HCT116 (cell line): ENCODE results near the gene EBP.

Source experiments
- CTCF ChIP-seq, 3 experiments: fragments of 200-600 bp in 1 of 3; sonication (generic) in 1 of 3; IDR thresholded peaks in 2 of 3; conservative IDR thresholded peaks in 1 of 3; 2 replicates each; pipeline ENCODE4 v1.5.1; 2012 to 2017; ENCODE audit warnings: low read depth in 2 of 3, low read length in 2 of 3, antibody characterized with exemption in 1 of 3, borderline replicate concordance in 1 of 3, control low read depth in 1 of 3, mild to moderate bottlenecking in 1 of 3, mixed read lengths in 1 of 3, mixed run types in 1 of 3, moderate library complexity in 1 of 3; ENCODE audit not compliant: insufficient read depth in 1 of 3
- EZH2 ChIP-seq: fragments of 200-600 bp; sonication (generic); IDR thresholded peaks from 2 replicates; pipeline ENCODE4 v1.6.1; 2017; ENCODE audit warnings: antibody characterized with exemption, mixed run types
- EZH2phosphoT487 ChIP-seq: fragments of 200-600 bp; IDR thresholded peaks from 2 replicates; pipeline ENCODE4 v1.6.1; 2018; ENCODE audit warnings: antibody characterized with exemption, borderline replicate concordance
- MAX ChIP-seq: IDR thresholded peaks from 2 replicates; pipeline ENCODE4 v1.6.1; 2012
- POLR2A ChIP-seq: IDR thresholded peaks from 2 replicates; pipeline ENCODE4 v1.7.0; 2011; ENCODE audit warnings: borderline replicate concordance; ENCODE audit not compliant: insufficient read depth, insufficient read length; ENCODE audit errors: extremely low read depth
- POLR2AphosphoS5 ChIP-seq: IDR thresholded peaks from 2 replicates; pipeline ENCODE4 v1.6.1; 2011; ENCODE audit warnings: mild to moderate bottlenecking, low read depth, low read length, moderate library complexity
- SIN3A ChIP-seq: IDR thresholded peaks from 2 replicates; pipeline ENCODE4 v1.6.1; 2012; ENCODE audit warnings: low read depth
- SP1 ChIP-seq: IDR thresholded peaks from 2 replicates; pipeline ENCODE4 v1.6.1; 2012; ENCODE audit warnings: low read depth
- ZFX ChIP-seq: fragments of 450-650 bp; IDR thresholded peaks from 2 replicates; pipeline ENCODE4 v1.6.1; 2017
- ZNF274 ChIP-seq: fragments of 200-500 bp; sonication (Bioruptor generic); IDR thresholded peaks from 2 replicates; pipeline ENCODE4 v1.6.1; 2014; ENCODE audit warnings: mild to moderate bottlenecking, low read depth, low read length, inconsistent platforms

- TF ChIP-seq CTCF (IDR thresholded peaks at IDR 0.05 in 2 of 3, conservative IDR thresholded peaks at IDR 0.05 in 1 of 3; ENCODE audit: borderline replicate concordance in 1 of 3, insufficient read depth in 1 of 3, low read depth in 2 of 3, low read length in 2 of 3) (no peak), SIN3A (no peak), EZH2phosphoT487 (no peak), POLR2AphosphoS5 (no peak), POLR2A (no peak), ZFX (no peak), EZH2 (no peak), MAX (no peak), ZNF274 (no peak), SP1 (no peak)
These were observed 42.8 kb upstream of the EBP start for GRCh38 chrX:48478806-48479205.
